Measurements from ENCODE around the gene MPZL3.

- TF ChIP-seq POU2F2 (IDR thresholded peaks at IDR 0.05; ENCODE audit: low read depth, low read length) = 0 out of 2 replicates have a peak, but pooled peaks have one; percentile 31
- TF ChIP-seq TAF1 (IDR thresholded peaks at IDR 0.05; ENCODE audit: low read depth, low read length) = no peak
- no peak for TF ChIP-seq POLR2A (IDR thresholded peaks at IDR 0.05; ENCODE audit: low read depth, low read length)
- no peak for TF ChIP-seq POLR2AphosphoS5 (IDR thresholded peaks at IDR 0.05; ENCODE audit: low read depth, low read length)
- TF ChIP-seq SPI1 (IDR thresholded peaks at IDR 0.05; ENCODE audit: low read depth, low read length) = no peak
- no peak for TF ChIP-seq PAX5 (IDR thresholded peaks at IDR 0.05; ENCODE audit: insufficient read depth, low read length, severe bottlenecking)
These were observed 53.8 kb downstream of the MPZL3 start for GRCh38 chr11:118198370-118198769.
